OCI-LY1 (cell line): ENCODE measurements around the gene GALNT13.

Source experiments
- H2AFZ ChIP-seq: fragments of 200-600 bp; sonication (generic), shearing (Covaris generic); 2 replicates; pipeline ENCODE4 v1.6.0; 2014; ENCODE audit warnings: antibody characterized with exemption, mild to moderate bottlenecking, low read length
- H3F3A ChIP-seq: fragments of 200-600 bp; sonication (generic), shearing (Covaris generic); 2 replicates; pipeline ENCODE4 v1.6.0; 2014; ENCODE audit warnings: mild to moderate bottlenecking, antibody characterized with exemption, low read length, moderate library complexity; ENCODE audit not compliant: insufficient read depth
- H3K27ac ChIP-seq: fragments of 200-600 bp; sonication (generic); 2 replicates; pipeline ENCODE4 v1.5.1; 2014; ENCODE audit warnings: low read length, mixed run types, mild to moderate bottlenecking, low read depth; ENCODE audit not compliant: poor library complexity, severe bottlenecking
- H3K27me3 ChIP-seq: fragments of 200-600 bp; sonication (generic); 2 replicates; pipeline ENCODE4 v1.6.0; 2014; ENCODE audit warnings: antibody characterized with exemption, mild to moderate bottlenecking, low read length, moderate library complexity; ENCODE audit not compliant: insufficient read depth
- H3K36me3 ChIP-seq: fragments of 200-600 bp; sonication (generic); 2 replicates; pipeline ENCODE4 v1.6.1; 2014; ENCODE audit warnings: mild to moderate bottlenecking, antibody characterized with exemption, low read length, moderate library complexity, mixed read lengths; ENCODE audit not compliant: insufficient read depth
- H3K4me1 ChIP-seq: fragments of 200-600 bp; sonication (generic); 2 replicates; pipeline ENCODE4 v1.5.1; 2014; ENCODE audit warnings: mild to moderate bottlenecking, low read length, moderate library complexity; ENCODE audit not compliant: insufficient read depth, severe bottlenecking
- H3K4me2 ChIP-seq: fragments of 200-600 bp; sonication (generic), shearing (Covaris generic); 2 replicates; pipeline ENCODE4 v1.6.1; 2014; ENCODE audit warnings: low read length
- H3K4me3 ChIP-seq: fragments of 200-600 bp; sonication (generic); 2 replicates; pipeline ENCODE4 v1.5.1; 2014; ENCODE audit warnings: low read length, low read depth, mild to moderate bottlenecking, mixed read lengths; ENCODE audit not compliant: poor library complexity, severe bottlenecking
- H3K79me2 ChIP-seq: fragments of 200-600 bp; shearing (Covaris generic); 2 replicates; pipeline ENCODE4 v1.6.1; 2016; ENCODE audit warnings: mixed run types, low read length, mixed read lengths; ENCODE audit not compliant: insufficient read depth
- H3K9ac ChIP-seq: fragments of 200-600 bp; sonication (generic), shearing (Covaris generic); 2 replicates; pipeline ENCODE4 v1.6.1; 2014; ENCODE audit warnings: mild to moderate bottlenecking, low read length, mixed read lengths
- H3K9me2 ChIP-seq: fragments of 200-600 bp; sonication (generic), shearing (Covaris generic); 2 replicates; pipeline ENCODE4 v1.6.1; 2014; ENCODE audit warnings: low read depth, mild to moderate bottlenecking, low read length, mixed read lengths
- H3K9me3 ChIP-seq: fragments of 200-600 bp; shearing (Covaris generic); 2 replicates; pipeline ENCODE4 v1.6.1; 2014; ENCODE audit warnings: low read length, mixed read lengths
- H4K20me1 ChIP-seq: fragments of 200-600 bp; sonication (generic), shearing (Covaris generic); 2 replicates; pipeline ENCODE4 v1.6.0; 2016; ENCODE audit warnings: mild to moderate bottlenecking, low read length; ENCODE audit not compliant: insufficient read depth
- EZH2 ChIP-seq: fragments of 200-600 bp; sonication (generic), shearing (Covaris generic); IDR thresholded peaks from 2 replicates; pipeline ENCODE4 v1.8.0; 2017; ENCODE audit warnings: borderline replicate concordance, mixed run types, mild to moderate bottlenecking, antibody characterized with exemption, low read length, moderate library complexity, mixed read lengths
- TF ChIP-seq, protein P1 (sequence below): fragments of 200-600 bp; sonication (generic), shearing (Covaris generic); IDR thresholded peaks from 2 replicates; pipeline ENCODE4 v1.5.1; 2017; ENCODE audit warnings: mild to moderate bottlenecking, antibody characterized with exemption, low read length, moderate library complexity, mixed read lengths

GALNT13 gene

DNA sequence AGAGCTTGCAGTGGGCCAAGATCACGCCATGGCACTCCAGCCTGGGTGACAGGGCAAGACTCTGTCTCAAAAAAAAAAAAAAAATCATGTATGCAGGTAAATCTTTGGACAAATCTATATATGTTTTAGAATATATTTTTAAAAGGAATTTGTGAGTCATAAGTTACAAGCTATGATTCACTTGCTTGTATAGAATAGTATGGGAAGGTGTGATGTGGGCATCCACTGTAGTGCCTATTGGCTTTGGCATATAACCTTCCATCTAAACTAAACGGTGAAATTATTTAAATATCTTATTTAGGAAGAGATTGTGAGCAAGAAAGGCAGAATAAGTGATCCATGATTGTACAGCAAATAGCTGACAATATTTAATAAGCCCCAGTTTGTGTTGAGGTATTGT, 261.1 kb downstream of the GALNT13 start:
- Histone ChIP-seq H3K4me1 (no peaks in the 10 kb centered on the region), H3F3A (no peaks in the 10 kb centered on the region), H4K20me1 (no peaks in the 10 kb centered on the region), H3K79me2 (no peaks in the 10 kb centered on the region), H2AFZ (no peak overlapping the region), H3K9me3 (no peaks in the 10 kb centered on the region), H3K36me3 (no peaks in the 10 kb centered on the region), H3K27ac (no peak overlapping the region), H3K9ac (no peak overlapping the region), H3K9me2 (no peaks in the 10 kb centered on the region), H3K27me3 (no peaks in the 10 kb centered on the region), H3K4me3 (no peak overlapping the region), H3K4me2 (no peak overlapping the region)
- TF ChIP-seq EZH2 = no peak
- TF ChIP-seq, protein P1, sequence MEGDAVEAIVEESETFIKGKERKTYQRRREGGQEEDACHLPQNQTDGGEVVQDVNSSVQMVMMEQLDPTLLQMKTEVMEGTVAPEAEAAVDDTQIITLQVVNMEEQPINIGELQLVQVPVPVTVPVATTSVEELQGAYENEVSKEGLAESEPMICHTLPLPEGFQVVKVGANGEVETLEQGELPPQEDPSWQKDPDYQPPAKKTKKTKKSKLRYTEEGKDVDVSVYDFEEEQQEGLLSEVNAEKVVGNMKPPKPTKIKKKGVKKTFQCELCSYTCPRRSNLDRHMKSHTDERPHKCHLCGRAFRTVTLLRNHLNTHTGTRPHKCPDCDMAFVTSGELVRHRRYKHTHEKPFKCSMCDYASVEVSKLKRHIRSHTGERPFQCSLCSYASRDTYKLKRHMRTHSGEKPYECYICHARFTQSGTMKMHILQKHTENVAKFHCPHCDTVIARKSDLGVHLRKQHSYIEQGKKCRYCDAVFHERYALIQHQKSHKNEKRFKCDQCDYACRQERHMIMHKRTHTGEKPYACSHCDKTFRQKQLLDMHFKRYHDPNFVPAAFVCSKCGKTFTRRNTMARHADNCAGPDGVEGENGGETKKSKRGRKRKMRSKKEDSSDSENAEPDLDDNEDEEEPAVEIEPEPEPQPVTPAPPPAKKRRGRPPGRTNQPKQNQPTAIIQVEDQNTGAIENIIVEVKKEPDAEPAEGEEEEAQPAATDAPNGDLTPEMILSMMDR = no peak

- H3K4me1 ChIP-seq = no peaks in the 10 kb centered on the region
- no peak overlapping the region for H3K4me3 ChIP-seq
- no peaks in the 10 kb centered on the region for H3K36me3 ChIP-seq
- H3K27me3 ChIP-seq = no peaks in the 10 kb centered on the region
- H2AFZ ChIP-seq = no peak overlapping the region
- H3K27ac ChIP-seq = no peak overlapping the region
- no peaks in the 10 kb centered on the region for H4K20me1 ChIP-seq
- H3K4me2 ChIP-seq = no peak overlapping the region
- no peaks in the 10 kb centered on the region for H3K9me2 ChIP-seq
- H3F3A ChIP-seq = no peaks in the 10 kb centered on the region
- H3K9me3 ChIP-seq = no peaks in the 10 kb centered on the region
- no peak overlapping the region for H3K9ac ChIP-seq
- no peaks in the 10 kb centered on the region for H3K79me2 ChIP-seq
- TF ChIP-seq, protein P1 = no peak
- no peak for TF ChIP-seq EZH2
These were observed 262.1 kb downstream of the GALNT13 start for GRCh38 chr2:154133823-154134222.

DNA sequence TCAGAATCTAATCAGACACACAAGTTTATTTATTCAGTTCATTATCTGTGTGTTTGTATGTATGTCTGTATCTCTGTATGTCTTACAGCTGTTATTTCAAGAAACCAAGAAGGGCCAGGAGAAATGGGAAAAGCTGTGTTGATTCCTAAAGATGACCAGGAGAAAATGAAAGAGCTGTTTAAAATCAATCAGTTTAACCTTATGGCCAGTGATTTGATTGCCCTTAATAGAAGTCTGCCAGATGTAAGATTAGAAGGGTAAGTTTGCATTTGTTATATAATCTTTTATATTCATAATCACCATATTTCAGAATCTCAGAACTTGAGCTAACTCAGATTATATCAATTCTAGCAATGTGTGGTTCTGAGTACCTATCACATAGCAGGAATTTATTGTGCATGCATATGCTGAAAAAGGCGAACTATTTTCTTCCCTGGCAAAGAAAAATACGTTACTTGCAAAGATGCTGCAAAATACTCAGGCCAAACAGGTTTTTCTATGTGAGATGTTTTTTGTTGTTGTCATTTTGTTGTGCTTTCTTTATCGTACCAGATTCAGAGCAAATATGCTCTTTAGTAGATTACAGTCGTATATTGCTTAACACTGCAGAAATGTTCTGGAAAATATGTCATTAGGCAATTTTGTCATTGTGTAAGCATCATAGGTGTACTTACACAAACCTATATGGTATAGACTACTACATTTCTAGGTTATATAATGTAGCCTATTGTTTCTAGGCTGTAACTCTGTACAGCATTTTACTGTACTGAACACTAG, 268.7 kb downstream of the GALNT13 start:
- H3K27me3 ChIP-seq = no peaks in the 10 kb centered on the region
- H3K36me3 ChIP-seq = no peaks in the 10 kb centered on the region
- H3K9me2 ChIP-seq = no peaks in the 10 kb centered on the region
- H2AFZ ChIP-seq = no peak overlapping the region
- H3K4me2 ChIP-seq = no peak overlapping the region
- TF ChIP-seq, protein P1 = no peak
- TF ChIP-seq EZH2 = no peak
- H3K9ac ChIP-seq = no peak overlapping the region
- H3K27ac ChIP-seq = no peak overlapping the region
- no peaks in the 10 kb centered on the region for H3K4me1 ChIP-seq
- no peaks in the 10 kb centered on the region for H4K20me1 ChIP-seq
- no peaks in the 10 kb centered on the region for H3K79me2 ChIP-seq
- H3K4me3 ChIP-seq = no peak overlapping the region
- H3K9me3 ChIP-seq = no peaks in the 10 kb centered on the region
- no peaks in the 10 kb centered on the region for H3F3A ChIP-seq
